Dedifferentiated amniotic fluid mesenchymal stem cell (primary cell): ENCODE data around the gene RBL2.
A peak's percentile ranks its signal among the peaks of the same experiment; 100 is the strongest.
"Not testable (repeated sequence)": the region's sequence is repeated elsewhere in the genome, so short reads cannot be mapped to it uniquely, and the experiment has no call there.

ENCODE experiments used
- DNase-seq: peaks from one replicate; pipeline ENCODE4 v3.0.0-alpha.2; 2016; ENCODE audit errors: extremely low spot score

The RBL2 gene

GRCh38 chr16:53507464-53508179, 73.4 kb downstream of the RBL2 start:
- no peak for DNase-seq

GRCh38 chr16:53509906-53510703, 75.8 kb downstream of the RBL2 start:
- peak; percentile 73 for DNase-seq

GRCh38 chr16:53510704-53511070, 76.4 kb downstream of the RBL2 start:
- DNase-seq = no peak

- no peak for DNase-seq
Measured at GRCh38 chr16:53511084-53511402, 76.8 kb downstream of the RBL2 start.

GRCh38 chr16:53511403-53512280, 77.4 kb downstream of the RBL2 start:
- no peak for DNase-seq

- DNase-seq = not testable (repeated sequence)
Measured at GRCh38 chr16:53512795-53513194, 78.5 kb downstream of the RBL2 start.

- DNase-seq = no peak
Measured at GRCh38 chr16:53515259-53515658, 81.0 kb downstream of the RBL2 start.

GRCh38 chr16:53515811-53516210, 81.5 kb downstream of the RBL2 start:
- DNase-seq = no peak

GRCh38 chr16:53517851-53518250, 83.6 kb downstream of the RBL2 start:
- no peak for DNase-seq

GRCh38 chr16:53518550-53519416, 84.5 kb downstream of the RBL2 start:
- no peak for DNase-seq

GRCh38 chr16:53519417-53520091, 85.3 kb downstream of the RBL2 start:
- DNase-seq = no peak

- DNase-seq = no peak
Measured at GRCh38 chr16:53523126-53523804, 89.0 kb downstream of the RBL2 start.

- DNase-seq = no peak
Measured at GRCh38 chr16:53523971-53524548, 89.8 kb downstream of the RBL2 start.

GRCh38 chr16:53528797-53529196, 94.5 kb downstream of the RBL2 start:
- no peak for DNase-seq

- no peak for DNase-seq
Measured at GRCh38 chr16:53529513-53529912, 95.2 kb downstream of the RBL2 start.

- no peak for DNase-seq
Measured at GRCh38 chr16:53530046-53530445, 95.8 kb downstream of the RBL2 start.

- DNase-seq = no peak
Measured at GRCh38 chr16:53530741-53531140, 96.5 kb downstream of the RBL2 start.

GRCh38 chr16:53534206-53534605, 99.9 kb downstream of the RBL2 start:
- DNase-seq = no peak

GRCh38 chr16:53537626-53538025, 103.4 kb downstream of the RBL2 start:
- DNase-seq = no peak

GRCh38 chr16:53539346-53539745, 105.1 kb downstream of the RBL2 start:
- not testable (repeated sequence) for DNase-seq
